Mesendoderm (in vitro differentiated cells): ENCODE data around the gene PIGP.
"Not testable (repeated sequence)": the region's sequence is repeated elsewhere in the genome, so short reads cannot be mapped to it uniquely, and the experiment has no call there.

Source experiments
- DNase-seq: peaks from one replicate; pipeline ENCODE4 v3.0.0; 2013
- H2AK5ac ChIP-seq: 2 replicates; pipeline ENCODE4 v1.6.1; 2013; ENCODE audit warnings: low read length, inconsistent platforms
- H2BK120ac ChIP-seq: 2 replicates; pipeline ENCODE4 v1.6.1; 2013; ENCODE audit warnings: low read depth, mild to moderate bottlenecking, low read length, moderate library complexity, mixed read lengths
- H2BK15ac ChIP-seq: replicated peaks from 2 replicates; pipeline ENCODE4 v1.6.1; 2013; ENCODE audit warnings: low read depth, mild to moderate bottlenecking, moderate library complexity
- H2BK5ac ChIP-seq: 2 replicates; pipeline ENCODE4 v1.6.1; 2013; ENCODE audit warnings: low read length, inconsistent platforms
- H3K18ac ChIP-seq: 2 replicates; pipeline ENCODE4 v1.6.1; 2013; ENCODE audit warnings: mild to moderate bottlenecking, low read length, mixed read lengths
- H3K23ac ChIP-seq: one replicate; pipeline ENCODE4 v1.6.1; 2013; ENCODE audit warnings: low read length
- H3K27ac ChIP-seq: 2 replicates; pipeline ENCODE4 v1.5.1; 2013; ENCODE audit warnings: low read depth, mild to moderate bottlenecking, inconsistent platforms, low read length, moderate library complexity
- H3K27me3 ChIP-seq: 2 replicates; pipeline ENCODE4 v1.6.1; 2013; ENCODE audit warnings: low read length, control low read depth, mild to moderate bottlenecking, inconsistent platforms; ENCODE audit not compliant: insufficient read depth, poor library complexity
- H3K36me3 ChIP-seq: 2 replicates; pipeline ENCODE4 v1.6.1; 2013; ENCODE audit warnings: low read length, inconsistent platforms; ENCODE audit not compliant: control insufficient read depth, insufficient read depth
- H3K4ac ChIP-seq: one replicate; pipeline ENCODE4 v1.6.1; 2013; ENCODE audit warnings: low read depth, mild to moderate bottlenecking, low read length, moderate library complexity
- H3K4me1 ChIP-seq: 2 replicates; pipeline ENCODE4 v1.6.1; 2013; ENCODE audit warnings: low read depth, low read length, inconsistent platforms; ENCODE audit not compliant: control insufficient read depth
- H3K4me2 ChIP-seq: 2 replicates; pipeline ENCODE4 v1.6.1; 2013; ENCODE audit warnings: low read length
- H3K4me3 ChIP-seq: 2 replicates; pipeline ENCODE4 v1.5.1; 2013; ENCODE audit warnings: mild to moderate bottlenecking, low read length
- H3K56ac ChIP-seq: one replicate; pipeline ENCODE4 v1.6.1; 2013; ENCODE audit warnings: low read length
- H3K79me1 ChIP-seq: 2 replicates; pipeline ENCODE4 v1.6.1; 2013; ENCODE audit warnings: low read length, inconsistent platforms
- H3K79me2 ChIP-seq: 2 replicates; pipeline ENCODE4 v1.6.1; 2013; ENCODE audit warnings: mild to moderate bottlenecking, low read length; ENCODE audit not compliant: control insufficient read depth, insufficient read depth
- H3K9ac ChIP-seq: 2 replicates; pipeline ENCODE4 v1.6.1; 2013; ENCODE audit warnings: low read length, inconsistent platforms
- H4K5ac ChIP-seq: one replicate; pipeline ENCODE4 v1.6.1; 2013; ENCODE audit warnings: low read length
- H4K8ac ChIP-seq: one replicate; pipeline ENCODE4 v1.6.1; 2013; ENCODE audit warnings: low read depth, mild to moderate bottlenecking, control low read depth, low read length, moderate library complexity
- WGBS: extraction: QIAGEN DNeasy Blood & Tissue Kit; methylation state at CpG from one replicate; pipeline ENCODE4 v1.1.7; 2013; ENCODE audit warnings: low lambda C conversion rate, missing lambda C conversion rate; ENCODE audit not compliant: insufficient coverage; ENCODE audit errors: extremely low coverage; 5-methylcytosine and 5-hydroxymethylcytosine counted together

Gene PIGP

GRCh38 chr21:37049741-37050140 is 23.1 kb downstream of the PIGP start:
- H2BK120ac ChIP-seq, H3K18ac ChIP-seq, H3K4me3 ChIP-seq, H3K4me1 ChIP-seq, H3K23ac ChIP-seq, H3K36me3 ChIP-seq, H3K4ac ChIP-seq, DNase-seq, H3K56ac ChIP-seq, H2AK5ac ChIP-seq, H2BK5ac ChIP-seq, H3K27me3 ChIP-seq, H2BK15ac ChIP-seq, H3K27ac ChIP-seq, H4K5ac ChIP-seq, H4K8ac ChIP-seq, H3K79me2 ChIP-seq, H3K79me1 ChIP-seq, H3K9ac ChIP-seq, H3K4me2 ChIP-seq: not testable (repeated sequence)
- WGBS = no CpG with 5 or more reads among the region's 3 CpGs

- DNase-seq = peak; percentile 28
- no peak overlapping the region for H3K4ac ChIP-seq
- no CpG with 5 or more reads among the region's 4 CpGs for WGBS
- H3K23ac ChIP-seq = no peak overlapping the region
- no peaks in the 10 kb centered on the region for H3K27me3 ChIP-seq
- H3K27ac ChIP-seq = no peak overlapping the region
- H4K5ac ChIP-seq = no peak overlapping the region
- H2BK15ac ChIP-seq = no peak overlapping the region
- no peaks in the 10 kb centered on the region for H3K36me3 ChIP-seq
- no peaks in the 10 kb centered on the region for H3K4me1 ChIP-seq
- no peaks in the 10 kb centered on the region for H3K79me2 ChIP-seq
- no peak overlapping the region for H2BK120ac ChIP-seq
- no peak overlapping the region for H2AK5ac ChIP-seq
- no peak overlapping the region for H3K4me3 ChIP-seq
- peak overlapping the region; percentile 60 for H3K56ac ChIP-seq
- H3K79me1 ChIP-seq = no peaks in the 10 kb centered on the region
- no peak overlapping the region for H3K18ac ChIP-seq
- no peak overlapping the region for H2BK5ac ChIP-seq
- no peak overlapping the region for H3K4me2 ChIP-seq
- H4K8ac ChIP-seq = no peak overlapping the region
- H3K9ac ChIP-seq = no peak overlapping the region
Observed at GRCh38 chr21:37047079-37047478, 25.8 kb downstream of the PIGP start.

DNA sequence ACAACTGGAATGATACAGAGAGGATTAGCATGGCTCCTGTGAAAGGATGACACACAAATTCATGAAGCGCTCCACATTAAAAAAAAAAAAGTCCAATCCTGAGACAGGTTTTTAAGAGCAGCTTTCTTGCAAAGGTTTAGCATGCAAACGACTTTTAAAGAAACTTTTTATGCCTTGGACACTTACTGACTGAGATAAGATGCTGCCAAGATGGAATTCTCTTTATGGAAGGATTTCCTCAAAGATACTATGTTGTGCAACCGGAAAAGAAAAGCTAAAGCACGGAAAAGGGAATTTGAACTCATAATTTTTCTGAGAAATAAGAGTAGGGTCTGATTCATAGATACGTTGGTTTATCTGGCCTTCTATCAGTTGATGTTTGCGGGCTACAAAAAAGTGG is 27.3 kb downstream of the PIGP start:
- WGBS = no CpG with 5 or more reads among the region's 6 CpGs
- Histone ChIP-seq H3K79me2 (no peaks in the 10 kb centered on the region), H3K27me3 (no peaks in the 10 kb centered on the region)

GRCh38 chr21:37045149-37045548 is 27.7 kb downstream of the PIGP start:
- Histone ChIP-seq H2BK15ac (no peak overlapping the region), H3K23ac (no peak overlapping the region), H3K27me3 (no peaks in the 10 kb centered on the region), H3K36me3 (no peaks in the 10 kb centered on the region), H3K4me2 (no peak overlapping the region), H4K5ac (no peak overlapping the region), H3K9ac (no peak overlapping the region), H3K4ac (no peak overlapping the region), H3K18ac (no peak overlapping the region), H3K4me3 (no peak overlapping the region), H2BK5ac (no peak overlapping the region), H3K79me2 (no peaks in the 10 kb centered on the region), H2BK120ac (no peak overlapping the region), H4K8ac (no peak overlapping the region), H3K56ac (no peak overlapping the region), H3K4me1 (no peaks in the 10 kb centered on the region), H3K79me1 (no peaks in the 10 kb centered on the region), H2AK5ac (no peak overlapping the region), H3K27ac (no peak overlapping the region)
- DNase-seq = no peak
- WGBS = no CpG with 5 or more reads among the region's 6 CpGs

More for the DNA sequence above, 27.3 kb downstream of the PIGP start:
- no peak overlapping the region for H2BK5ac ChIP-seq
- no peak overlapping the region for H3K27ac ChIP-seq
- H3K18ac ChIP-seq = no peak overlapping the region
- no peaks in the 10 kb centered on the region for H3K79me1 ChIP-seq
- no peak overlapping the region for H3K23ac ChIP-seq
- H3K4me2 ChIP-seq = no peak overlapping the region
- no peak overlapping the region for H4K5ac ChIP-seq
- no peak overlapping the region for H4K8ac ChIP-seq
- H3K4me3 ChIP-seq = no peak overlapping the region
- no peak for DNase-seq
- H2BK15ac ChIP-seq = no peak overlapping the region
- H3K9ac ChIP-seq = no peak overlapping the region
- no peaks in the 10 kb centered on the region for H3K36me3 ChIP-seq
- no peak overlapping the region for H2BK120ac ChIP-seq
- H3K4ac ChIP-seq = no peak overlapping the region
- no peak overlapping the region for H3K56ac ChIP-seq
- H3K4me1 ChIP-seq = no peaks in the 10 kb centered on the region
- no peak overlapping the region for H2AK5ac ChIP-seq

DNA sequence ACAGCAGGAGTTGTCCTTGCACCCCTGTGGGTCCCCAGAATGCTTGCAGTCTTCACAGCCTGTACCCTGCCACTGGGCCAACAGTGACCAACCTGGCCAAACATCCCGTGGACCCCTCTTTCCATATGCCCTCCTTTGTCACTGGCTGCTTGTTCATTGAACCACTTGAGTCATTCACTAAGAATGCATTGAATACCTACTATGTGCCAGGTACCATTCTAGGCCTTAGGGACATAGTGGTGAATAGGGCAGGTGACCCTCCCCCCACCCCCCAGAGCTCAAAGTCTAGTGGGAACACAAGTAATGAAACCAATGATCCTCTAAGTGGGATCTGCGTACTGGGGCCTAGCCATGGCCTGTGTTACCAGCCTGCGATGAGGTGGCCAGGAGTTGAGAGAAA is 28.2 kb downstream of the PIGP start:
- H3K27me3 ChIP-seq = no peaks in the 10 kb centered on the region
- no peak overlapping the region for H3K18ac ChIP-seq
- H3K23ac ChIP-seq = no peak overlapping the region
- no peak overlapping the region for H2BK15ac ChIP-seq
- no peak overlapping the region for H3K4me3 ChIP-seq
- WGBS = no CpG with 5 or more reads among the region's 3 CpGs
- no peak for DNase-seq
- no peak overlapping the region for H2AK5ac ChIP-seq
- no peak overlapping the region for H3K9ac ChIP-seq
- no peak overlapping the region for H4K5ac ChIP-seq
- no peaks in the 10 kb centered on the region for H3K79me1 ChIP-seq
- H3K36me3 ChIP-seq = no peaks in the 10 kb centered on the region
- H4K8ac ChIP-seq = no peak overlapping the region
- no peak overlapping the region for H3K56ac ChIP-seq
- no peaks in the 10 kb centered on the region for H3K4me1 ChIP-seq
- no peak overlapping the region for H2BK5ac ChIP-seq
- H3K79me2 ChIP-seq = no peaks in the 10 kb centered on the region
- no peak overlapping the region for H2BK120ac ChIP-seq
- no peak overlapping the region for H3K27ac ChIP-seq
- H3K4ac ChIP-seq = no peak overlapping the region
- H3K4me2 ChIP-seq = no peak overlapping the region

- H3K27me3 ChIP-seq = no peaks in the 10 kb centered on the region
- no peak overlapping the region for H3K56ac ChIP-seq
- H3K4me1 ChIP-seq = no peaks in the 10 kb centered on the region
- H3K9ac ChIP-seq = no peak overlapping the region
- H3K36me3 ChIP-seq = no peaks in the 10 kb centered on the region
- no peak overlapping the region for H3K4me2 ChIP-seq
- H2BK120ac ChIP-seq = no peak overlapping the region
- no peak overlapping the region for H2BK15ac ChIP-seq
- no peak overlapping the region for H3K4ac ChIP-seq
- no peaks in the 10 kb centered on the region for H3K79me1 ChIP-seq
- no peak overlapping the region for H3K27ac ChIP-seq
- no peak overlapping the region for H2BK5ac ChIP-seq
- H3K79me2 ChIP-seq = no peaks in the 10 kb centered on the region
- H4K5ac ChIP-seq = no peak overlapping the region
- H4K8ac ChIP-seq = no peak overlapping the region
- no CpG with 5 or more reads among the region's 6 CpGs for WGBS
- no peak overlapping the region for H2AK5ac ChIP-seq
- no peak overlapping the region for H3K18ac ChIP-seq
- no peak for DNase-seq
- no peak overlapping the region for H3K23ac ChIP-seq
- H3K4me3 ChIP-seq = no peak overlapping the region
Observed at GRCh38 chr21:37043818-37044217, 29.1 kb downstream of the PIGP start.
